ENCODE data around the gene WDR74. TPM values are rescaled to one million over a fixed set of nuclear protein-coding genes. Genes with fewer than 3 reads are reported as not detected.
A peak's percentile ranks its signal among the peaks of the same experiment; 100 is the strongest.
"Not testable (repeated sequence)": the region's sequence is repeated elsewhere in the genome, so short reads cannot be mapped to it uniquely, and the experiment has no call there.

The WDR74 gene
- total RNA-seq, 1 experiment from 2014 or later, result 222 TPM

DNA sequence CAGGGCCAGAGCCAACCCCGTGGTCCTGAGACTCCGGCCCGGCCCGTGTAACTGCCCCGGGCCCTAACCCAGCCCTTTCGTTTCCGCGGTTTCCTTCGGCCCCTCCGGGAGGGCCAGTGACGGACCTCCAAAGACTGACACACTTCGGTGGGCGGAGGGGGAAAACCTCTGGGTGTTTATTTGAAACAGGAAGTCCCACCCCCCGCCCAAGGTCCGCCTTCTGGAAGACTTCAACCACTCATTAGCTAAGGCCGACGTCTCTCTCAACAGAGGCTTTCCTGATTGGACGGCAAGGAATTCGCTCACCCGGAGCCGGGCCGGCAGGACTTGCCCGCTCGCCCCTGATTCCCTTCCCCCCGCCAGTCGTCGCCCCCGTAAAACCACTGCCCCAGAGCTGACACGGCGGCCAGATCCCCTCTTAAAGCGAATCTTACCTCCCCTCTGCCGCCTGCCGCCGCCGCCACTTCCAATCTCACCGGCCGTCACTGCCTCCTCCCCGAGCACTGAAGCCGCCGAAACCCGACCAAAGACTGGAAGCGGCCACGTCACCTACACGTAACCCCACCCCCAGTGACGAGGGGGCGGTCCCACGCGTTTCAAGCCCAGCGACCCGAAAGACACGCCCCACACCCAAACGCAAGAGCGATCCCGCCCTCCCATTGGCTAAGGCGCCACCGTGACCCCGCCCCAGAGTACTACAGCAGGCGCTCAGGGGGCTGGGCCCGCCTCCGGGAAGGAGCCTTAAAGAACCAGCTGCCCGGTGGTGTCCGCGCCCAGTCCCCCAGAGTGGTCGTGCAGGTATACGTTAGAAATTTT is 7.7 kb downstream of the WDR74 start, which contains the start of gene STX5:
TSS of gene STX5 (minus strand) at position 532 of the 816 bp plus-strand sequence. CDS start 808 bp downstream, outside the sequence.
- peak within 1 kb of the TSS; percentile 85 for H3K9ac ChIP-seq (ENCODE audit: low read length)
- BruUV-seq (replicated peaks), result TSS peak; percentile 82
- peaks cover 22% of the 10 kb centered on the region for H3K4me1 ChIP-seq (ENCODE audit: insufficient read depth, low read length)
- CTCF ChIA-PET, result interaction anchor here (0.6 to 0.8 kb wide), 2 partner anchors 45 to 50 kb away, joined by 3 read pairs; no protein-coding TSS in a partner anchor
- peak within 1 kb of the TSS; percentile 75 for H3K27ac ChIP-seq (ENCODE audit: low read length)
- TF ChIP-seq EZH2 (IDR thresholded peaks at IDR 0.05; ENCODE audit: low read length, unreplicated experiment), result no peak
- TF ChIP-seq, protein P1, sequence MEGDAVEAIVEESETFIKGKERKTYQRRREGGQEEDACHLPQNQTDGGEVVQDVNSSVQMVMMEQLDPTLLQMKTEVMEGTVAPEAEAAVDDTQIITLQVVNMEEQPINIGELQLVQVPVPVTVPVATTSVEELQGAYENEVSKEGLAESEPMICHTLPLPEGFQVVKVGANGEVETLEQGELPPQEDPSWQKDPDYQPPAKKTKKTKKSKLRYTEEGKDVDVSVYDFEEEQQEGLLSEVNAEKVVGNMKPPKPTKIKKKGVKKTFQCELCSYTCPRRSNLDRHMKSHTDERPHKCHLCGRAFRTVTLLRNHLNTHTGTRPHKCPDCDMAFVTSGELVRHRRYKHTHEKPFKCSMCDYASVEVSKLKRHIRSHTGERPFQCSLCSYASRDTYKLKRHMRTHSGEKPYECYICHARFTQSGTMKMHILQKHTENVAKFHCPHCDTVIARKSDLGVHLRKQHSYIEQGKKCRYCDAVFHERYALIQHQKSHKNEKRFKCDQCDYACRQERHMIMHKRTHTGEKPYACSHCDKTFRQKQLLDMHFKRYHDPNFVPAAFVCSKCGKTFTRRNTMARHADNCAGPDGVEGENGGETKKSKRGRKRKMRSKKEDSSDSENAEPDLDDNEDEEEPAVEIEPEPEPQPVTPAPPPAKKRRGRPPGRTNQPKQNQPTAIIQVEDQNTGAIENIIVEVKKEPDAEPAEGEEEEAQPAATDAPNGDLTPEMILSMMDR (conservative IDR thresholded peaks at IDR 0.05; ENCODE audit: low read depth, low read length), result no peak
- no peak for TF ChIP-seq EZH2phosphoT487 (IDR thresholded peaks at IDR 0.05; ENCODE audit: borderline replicate concordance, low read length)
- no peaks in the 10 kb centered on the region for H3K9me3 ChIP-seq (ENCODE audit: low read length)
- peaks cover 45% of the 10 kb centered on the region for H3K36me3 ChIP-seq (ENCODE audit: low read depth, low read length)
- intact Hi-C loops (cut with micrococcal nuclease), result loop anchor here (1.0 to 2.0 kb wide), 3 partner anchors 10 to 49 kb away; partner anchors contain the start of genes SLC3A2 and TMEM179B
- H3K27me3 ChIP-seq (ENCODE audit: low read length), result no peaks in the 10 kb centered on the region
- peak within 1 kb of the TSS; percentile 72 for H2AFZ ChIP-seq (ENCODE audit: low read length)
- no peaks in the 10 kb centered on the region for H3K9me2 ChIP-seq (replicated peaks; ENCODE audit: low read length)
- H3K4me3 ChIP-seq (ENCODE audit: low read length), result peak within 1 kb of the TSS; percentile 91
- DNase-seq, result peak; percentile 99
- H3F3A ChIP-seq (ENCODE audit: low read length, unreplicated experiment), result no peaks in the 10 kb centered on the region
- POLR2A ChIA-PET (ENCODE audit: unreplicated experiment), result interaction anchor here (0.5 to 1.5 kb wide), 4 partner anchors 9 to 78 kb away, joined by 3 to 18 read pairs (median 7); partner anchors contain the start of gene ZBTB3
- peaks cover 55% of the 10 kb centered on the region for H3K79me2 ChIP-seq (ENCODE audit: low read length)
- peak within 1 kb of the TSS; percentile 99 for H3K4me2 ChIP-seq (ENCODE audit: low read length)
- peak; percentile 89 for ATAC-seq
- 0 out of 2 replicates have a peak, but pooled peaks cover 16% of the 10 kb centered on the region for H4K20me1 ChIP-seq (ENCODE audit: low read length)

DNA sequence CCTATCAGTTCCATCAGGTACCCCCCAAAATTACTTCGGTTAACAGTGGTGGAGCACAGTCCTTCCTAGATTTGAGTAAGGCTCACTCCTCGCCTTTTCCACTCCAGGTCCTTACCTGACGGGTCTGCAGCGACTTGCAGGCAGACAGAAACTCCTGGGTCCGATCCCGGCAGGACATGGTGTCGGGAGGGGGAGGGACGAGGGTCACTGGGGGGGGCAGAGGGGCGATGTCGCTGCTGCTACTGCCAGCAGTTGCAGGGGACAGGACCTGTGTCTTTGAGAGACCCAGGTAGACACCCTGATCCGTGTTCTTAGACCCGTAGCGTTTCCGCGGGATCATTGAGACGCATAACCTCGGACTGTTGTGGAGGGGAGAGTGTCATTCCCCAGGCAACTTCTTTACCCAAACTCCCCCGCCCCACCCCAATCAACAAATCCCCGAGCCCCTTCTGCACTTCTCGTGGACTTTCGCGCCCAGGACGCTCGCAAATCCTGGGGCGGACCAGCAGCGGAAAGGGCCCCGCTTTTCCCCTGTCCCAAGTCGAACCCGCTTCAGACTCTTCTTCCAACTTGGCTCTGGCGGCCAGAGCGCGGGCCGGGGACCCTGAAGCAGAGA is 8.4 kb downstream of the WDR74 start:
- Histone ChIP-seq H3K4me2 (ENCODE audit: low read length) (peak overlapping the region; percentile 99), H3K36me3 (ENCODE audit: low read depth, low read length) (peaks cover 39% of the 10 kb centered on the region), H3K27ac (ENCODE audit: low read length) (no peak overlapping the region), H3K4me3 (ENCODE audit: low read length) (peak overlapping the region; percentile 91), H3K27me3 (ENCODE audit: low read length) (no peaks in the 10 kb centered on the region), H3K79me2 (ENCODE audit: low read length) (peaks cover 48% of the 10 kb centered on the region), H3K9ac (ENCODE audit: low read length) (peak overlapping the region; percentile 85), H3K4me1 (ENCODE audit: insufficient read depth, low read length) (peaks cover 22% of the 10 kb centered on the region), H4K20me1 (ENCODE audit: low read length) (0 out of 2 replicates have a peak, but pooled peaks cover 16% of the 10 kb centered on the region), H3K9me3 (ENCODE audit: low read length) (no peaks in the 10 kb centered on the region), H2AFZ (ENCODE audit: low read length) (peak overlapping the region; percentile 72), H3K9me2 (replicated peaks; ENCODE audit: low read length) (no peaks in the 10 kb centered on the region), H3F3A (ENCODE audit: low read length, unreplicated experiment) (no peaks in the 10 kb centered on the region)
- no TSS peak for BruUV-seq (replicated peaks)
- ChIA-PET CTCF (interaction anchor here (0.6 to 0.8 kb wide), 2 partner anchors 44 to 50 kb away, joined by 3 read pairs; no protein-coding TSS in a partner anchor), POLR2A (ENCODE audit: unreplicated experiment) (interaction anchor here (0.9 to 1.5 kb wide), 2 partner anchors 10 to 43 kb away, joined by 3 to 18 read pairs; no protein-coding TSS in a partner anchor)
- peak; percentile 0 for ATAC-seq
- TF ChIP-seq EZH2phosphoT487 (IDR thresholded peaks at IDR 0.05; ENCODE audit: borderline replicate concordance, low read length) (no peak), EZH2 (IDR thresholded peaks at IDR 0.05; ENCODE audit: low read length, unreplicated experiment) (no peak)
- TF ChIP-seq, protein P1 (conservative IDR thresholded peaks at IDR 0.05; ENCODE audit: low read depth, low read length), result no peak
- no peak for DNase-seq
- intact Hi-C loops (cut with micrococcal nuclease), result loop anchor here (2.0 kb wide), 1 partner anchor 44 kb away; the partner anchor contains the start of gene TMEM179B

DNA sequence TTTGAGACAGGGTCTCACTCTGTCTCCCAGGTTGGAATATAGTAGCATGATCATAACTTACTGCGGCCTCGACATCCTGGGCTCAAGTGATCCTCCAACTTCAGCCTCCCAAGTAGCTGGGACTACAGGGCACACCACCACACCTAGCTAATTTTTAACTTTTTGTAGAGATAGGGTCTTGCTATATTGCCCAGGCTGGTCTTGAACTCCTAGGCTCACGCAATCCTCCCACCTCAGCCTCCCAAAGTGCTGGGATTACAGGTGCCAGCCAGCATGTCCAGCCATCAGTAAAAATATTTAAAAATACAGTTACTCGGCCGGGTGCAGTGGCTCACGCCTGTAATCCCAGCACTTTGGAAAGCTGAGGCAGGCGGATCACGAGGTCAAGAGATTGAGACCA is 11.3 kb downstream of the WDR74 start:
- H3K9me3 ChIP-seq (ENCODE audit: low read length); H3K9ac ChIP-seq (ENCODE audit: low read length); H3F3A ChIP-seq (ENCODE audit: low read length, unreplicated experiment); H3K4me3 ChIP-seq (ENCODE audit: low read length); BruUV-seq (replicated peaks); H2AFZ ChIP-seq (ENCODE audit: low read length); H3K27ac ChIP-seq (ENCODE audit: low read length); POLR2A ChIA-PET (ENCODE audit: unreplicated experiment); intact Hi-C loops (cut with micrococcal nuclease); CTCF ChIA-PET; ATAC-seq; H3K4me2 ChIP-seq (ENCODE audit: low read length); H3K27me3 ChIP-seq (ENCODE audit: low read length); H3K9me2 ChIP-seq (replicated peaks; ENCODE audit: low read length); DNase-seq: not testable (repeated sequence)
- Histone ChIP-seq H3K4me1 (ENCODE audit: insufficient read depth, low read length) (peaks cover 14% of the 10 kb centered on the region), H3K36me3 (ENCODE audit: low read depth, low read length) (peaks cover 37% of the 10 kb centered on the region), H4K20me1 (ENCODE audit: low read length) (0 out of 2 replicates have a peak, but pooled peaks cover 16% of the 10 kb centered on the region), H3K79me2 (ENCODE audit: low read length) (peaks cover 35% of the 10 kb centered on the region)

Data from PC-3 (cell line).